ENCODE results near the gene SNX5.

DNA sequence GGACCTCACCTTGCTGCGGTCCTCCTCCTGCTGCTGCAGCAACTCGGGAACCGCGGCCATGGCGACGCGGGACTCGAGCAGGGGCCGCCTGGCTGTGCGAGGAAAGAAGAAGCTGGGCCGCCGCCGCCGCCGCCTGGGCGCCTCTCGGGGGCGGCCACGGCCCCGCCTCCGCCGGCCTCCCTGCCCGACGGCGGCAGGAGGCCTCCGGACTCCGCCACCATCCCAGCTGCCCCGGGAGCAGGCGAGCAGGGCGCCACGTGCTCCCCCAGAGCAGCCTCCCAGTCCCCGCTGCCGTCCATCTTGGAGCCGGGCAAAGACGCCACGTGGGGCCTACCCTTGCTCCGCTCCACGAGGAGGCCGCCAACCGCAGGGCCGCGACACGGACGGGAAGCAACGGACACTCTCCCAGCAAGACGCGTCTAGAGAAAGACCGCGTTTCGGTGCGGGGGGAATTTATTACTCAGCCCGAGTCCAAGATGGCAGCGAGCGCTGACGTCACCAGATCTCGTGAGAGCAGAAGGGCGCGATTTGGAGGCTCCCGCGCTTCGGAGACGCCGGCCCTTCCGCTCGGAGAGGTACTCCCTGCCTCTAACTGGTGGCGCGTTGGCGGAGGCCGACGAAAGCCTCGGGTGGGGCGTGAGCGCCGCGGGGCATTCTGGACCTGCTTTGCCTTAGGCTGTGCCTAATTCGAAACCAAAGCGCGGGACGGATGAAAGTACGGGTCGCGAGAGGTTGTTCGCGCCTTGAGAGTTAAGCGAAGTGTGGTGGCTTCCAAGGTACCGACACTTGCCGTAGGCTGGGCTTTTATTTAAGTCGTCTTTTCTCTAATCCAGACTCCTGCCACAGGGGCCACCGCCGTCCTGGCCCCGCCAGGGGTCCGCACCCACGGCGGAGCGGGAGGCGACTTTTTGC is at the start of gene SNX5, which contains the start of gene MGME1:
- peak; percentile 99 for TF ChIP-seq POLR2AphosphoS5 (IDR thresholded peaks at IDR 0.05; ENCODE audit: low read depth, low read length)
- no peak for TF ChIP-seq RNF2 (IDR thresholded peaks at IDR 0.05; ENCODE audit: borderline replicate concordance, low read depth, low read length, missing control alignments, poor library complexity, severe bottlenecking)
- TF ChIP-seq, protein P1, sequence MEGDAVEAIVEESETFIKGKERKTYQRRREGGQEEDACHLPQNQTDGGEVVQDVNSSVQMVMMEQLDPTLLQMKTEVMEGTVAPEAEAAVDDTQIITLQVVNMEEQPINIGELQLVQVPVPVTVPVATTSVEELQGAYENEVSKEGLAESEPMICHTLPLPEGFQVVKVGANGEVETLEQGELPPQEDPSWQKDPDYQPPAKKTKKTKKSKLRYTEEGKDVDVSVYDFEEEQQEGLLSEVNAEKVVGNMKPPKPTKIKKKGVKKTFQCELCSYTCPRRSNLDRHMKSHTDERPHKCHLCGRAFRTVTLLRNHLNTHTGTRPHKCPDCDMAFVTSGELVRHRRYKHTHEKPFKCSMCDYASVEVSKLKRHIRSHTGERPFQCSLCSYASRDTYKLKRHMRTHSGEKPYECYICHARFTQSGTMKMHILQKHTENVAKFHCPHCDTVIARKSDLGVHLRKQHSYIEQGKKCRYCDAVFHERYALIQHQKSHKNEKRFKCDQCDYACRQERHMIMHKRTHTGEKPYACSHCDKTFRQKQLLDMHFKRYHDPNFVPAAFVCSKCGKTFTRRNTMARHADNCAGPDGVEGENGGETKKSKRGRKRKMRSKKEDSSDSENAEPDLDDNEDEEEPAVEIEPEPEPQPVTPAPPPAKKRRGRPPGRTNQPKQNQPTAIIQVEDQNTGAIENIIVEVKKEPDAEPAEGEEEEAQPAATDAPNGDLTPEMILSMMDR (IDR thresholded peaks at IDR 0.05; ENCODE audit: control extremely low read depth in 1 of 3, insufficient read depth in 1 of 3, low read depth in 1 of 3, low read length in 3 of 3) = no peak
